IPS-15b (cell line): Measurements from ENCODE around the gene NDFIP1.

Source experiments
- H3K27me3 ChIP-seq: one replicate; pipeline ENCODE4 v1.6.1; 2013; ENCODE audit warnings: low read length; ENCODE audit not compliant: control insufficient read depth, insufficient read depth
- H3K36me3 ChIP-seq: one replicate; pipeline ENCODE4 v1.6.1; 2013; ENCODE audit warnings: low read length; ENCODE audit not compliant: control insufficient read depth, insufficient read depth
- H3K4me1 ChIP-seq: one replicate; pipeline ENCODE4 v1.6.1; 2013; ENCODE audit warnings: mild to moderate bottlenecking, low read length; ENCODE audit not compliant: control insufficient read depth, insufficient read depth
- H3K4me3 ChIP-seq: one replicate; pipeline ENCODE4 v1.5.1; 2013; ENCODE audit warnings: low read depth, low read length
- H3K9ac ChIP-seq: one replicate; pipeline ENCODE4 v1.6.1; 2013; ENCODE audit warnings: low read depth, mild to moderate bottlenecking, low read length
- H3K9me3 ChIP-seq: one replicate; pipeline ENCODE4 v1.6.1; 2013; ENCODE audit warnings: mild to moderate bottlenecking, low read length; ENCODE audit not compliant: control insufficient read depth, insufficient read depth

Gene NDFIP1

GRCh38 chr5:142109331-142110045 lies 909 bp downstream of the NDFIP1 start:
- H3K4me1 ChIP-seq, result peaks cover 6% of the 10 kb centered on the region
- H3K36me3 ChIP-seq, result no peaks in the 10 kb centered on the region
- no peaks in the 10 kb centered on the region for H3K9me3 ChIP-seq
- H3K27me3 ChIP-seq, result peaks cover 21% of the 10 kb centered on the region
- peak overlapping the region; percentile 78 for H3K4me3 ChIP-seq
- peak overlapping the region; percentile 70 for H3K9ac ChIP-seq

- peaks cover 21% of the 10 kb centered on the region for H3K27me3 ChIP-seq
- no peak overlapping the region for H3K9ac ChIP-seq
- H3K4me3 ChIP-seq, result peak overlapping the region; percentile 78
- H3K9me3 ChIP-seq, result no peaks in the 10 kb centered on the region
- no peaks in the 10 kb centered on the region for H3K36me3 ChIP-seq
- H3K4me1 ChIP-seq, result peaks cover 6% of the 10 kb centered on the region
These were observed 1.5 kb downstream of the NDFIP1 start for GRCh38 chr5:142110046-142110531.

GRCh38 chr5:142110988-142111687 lies 2.6 kb downstream of the NDFIP1 start:
- Histone ChIP-seq H3K4me3 (no peak overlapping the region), H3K9ac (no peak overlapping the region), H3K27me3 (peaks cover 19% of the 10 kb centered on the region), H3K4me1 (peaks cover 6% of the 10 kb centered on the region), H3K9me3 (no peaks in the 10 kb centered on the region), H3K36me3 (no peaks in the 10 kb centered on the region)

GRCh38 chr5:142114687-142115086 lies 6.1 kb downstream of the NDFIP1 start:
- Histone ChIP-seq H3K4me1 (peaks cover 6% of the 10 kb centered on the region), H3K9me3 (no peaks in the 10 kb centered on the region), H3K36me3 (no peaks in the 10 kb centered on the region), H3K27me3 (peaks cover 3% of the 10 kb centered on the region), H3K4me3 (no peak overlapping the region), H3K9ac (no peak overlapping the region)

- Histone ChIP-seq H3K4me1 (no peaks in the 10 kb centered on the region), H3K4me3 (no peak overlapping the region), H3K36me3 (no peaks in the 10 kb centered on the region), H3K9ac (no peak overlapping the region), H3K27me3 (no peaks in the 10 kb centered on the region), H3K9me3 (no peaks in the 10 kb centered on the region)
These were observed 7.5 kb downstream of the NDFIP1 start for GRCh38 chr5:142115937-142116614.

GRCh38 chr5:142117579-142118151 lies 9.1 kb downstream of the NDFIP1 start:
- Histone ChIP-seq H3K36me3 (no peaks in the 10 kb centered on the region), H3K4me3 (no peak overlapping the region), H3K9ac (no peak overlapping the region), H3K4me1 (no peaks in the 10 kb centered on the region), H3K27me3 (no peaks in the 10 kb centered on the region), H3K9me3 (no peaks in the 10 kb centered on the region)

- Histone ChIP-seq H3K9ac (no peak overlapping the region), H3K9me3 (no peaks in the 10 kb centered on the region), H3K36me3 (no peaks in the 10 kb centered on the region), H3K4me3 (no peak overlapping the region), H3K4me1 (no peaks in the 10 kb centered on the region), H3K27me3 (no peaks in the 10 kb centered on the region)
These were observed 9.6 kb downstream of the NDFIP1 start for GRCh38 chr5:142118155-142118686.

GRCh38 chr5:142119051-142119625 lies 10.6 kb downstream of the NDFIP1 start:
- Histone ChIP-seq H3K4me3 (no peak overlapping the region), H3K4me1 (no peaks in the 10 kb centered on the region), H3K36me3 (no peaks in the 10 kb centered on the region), H3K27me3 (no peaks in the 10 kb centered on the region), H3K9ac (no peak overlapping the region), H3K9me3 (no peaks in the 10 kb centered on the region)

GRCh38 chr5:142120247-142120935 lies 11.8 kb downstream of the NDFIP1 start:
- Histone ChIP-seq H3K4me3 (no peak overlapping the region), H3K4me1 (no peaks in the 10 kb centered on the region), H3K27me3 (no peaks in the 10 kb centered on the region), H3K9me3 (no peaks in the 10 kb centered on the region), H3K9ac (no peak overlapping the region), H3K36me3 (no peaks in the 10 kb centered on the region)

- Histone ChIP-seq H3K27me3 (no peaks in the 10 kb centered on the region), H3K9ac (no peak overlapping the region), H3K36me3 (no peaks in the 10 kb centered on the region), H3K4me1 (no peaks in the 10 kb centered on the region), H3K9me3 (no peaks in the 10 kb centered on the region), H3K4me3 (no peak overlapping the region)
These were observed 13.5 kb downstream of the NDFIP1 start for GRCh38 chr5:142122121-142122520.

- no peaks in the 10 kb centered on the region for H3K27me3 ChIP-seq
- H3K4me1 ChIP-seq, result peaks cover 5% of the 10 kb centered on the region
- H3K36me3 ChIP-seq, result no peaks in the 10 kb centered on the region
- H3K4me3 ChIP-seq, result no peak overlapping the region
- H3K9ac ChIP-seq, result no peak overlapping the region
- no peaks in the 10 kb centered on the region for H3K9me3 ChIP-seq
These were observed 16.8 kb downstream of the NDFIP1 start for GRCh38 chr5:142125378-142125777.
